T-helper 17 cell (primary cell): ENCODE results near the gene PPM1H. TPM values are rescaled to one million over a fixed set of nuclear protein-coding genes. Genes with fewer than 3 reads are reported as not detected.

Source experiments
- ATAC-seq: fragments of 150-1000 bp; cut with Tn5 transposase; 2 replicates; pipeline ENCODE4 v1.10.0; 2021; ENCODE audit warnings: mild to moderate bottlenecking, moderate library complexity
- DNase-seq, 3 donors: peaks; one replicate each; pipeline versions ENCODE4 v3.0.0 to v3.0.0-alpha.2; 2020 to 2021
- H3K9me3 ChIP-seq: one replicate; pipeline ENCODE4 v1.7.0; 2013; ENCODE audit warnings: low read length, mild to moderate bottlenecking; ENCODE audit not compliant: control insufficient read depth, poor library complexity, severe bottlenecking
- H3K27ac Mint-ChIP-seq: one replicate; pipeline ENCODE4 v1.8.0; 2022; ENCODE audit warnings: mild to moderate bottlenecking, moderate library complexity, mixed read lengths
- H3K27me3 Mint-ChIP-seq: one replicate; pipeline ENCODE4 v1.8.0; 2022; ENCODE audit warnings: mixed read lengths
- H3K36me3 Mint-ChIP-seq: one replicate; pipeline ENCODE4 v1.8.0; 2022; ENCODE audit warnings: low read depth, mixed read lengths
- H3K4me1 Mint-ChIP-seq: one replicate; pipeline ENCODE4 v1.8.0; 2022; ENCODE audit warnings: mild to moderate bottlenecking, mixed read lengths
- H3K4me3 Mint-ChIP-seq: one replicate; pipeline ENCODE4 v1.8.0; 2022; ENCODE audit warnings: mild to moderate bottlenecking, moderate library complexity, mixed read lengths
- total RNA-seq, 4 donors: library from RNA in 2 of 4; stranded (reverse) in 2 of 4; gene quantifications; one replicate each; pipeline ENCODE4 v1.2.3 and lab custom pipeline; 2022 to 2026

PPM1H gene
- total RNA-seq, 2 donors from 2014 or later, result 0.31 TPM; not detected in 1

GRCh38 chr12:62868820-62869219 is 66.1 kb downstream of the PPM1H start:
- Mint-ChIP-seq H3K4me3 (no peak overlapping the region), H3K4me1 (no peaks in the 10 kb centered on the region), H3K27me3 (peaks cover 41% of the 10 kb centered on the region), H3K27ac (no peak overlapping the region), H3K36me3 (no peaks in the 10 kb centered on the region)
- ATAC-seq (no peak), DNase-seq (no peak)
- H3K9me3 ChIP-seq, result no peaks in the 10 kb centered on the region

- no peaks in the 10 kb centered on the region for H3K36me3 Mint-ChIP-seq
- DNase-seq, result no peak
- H3K4me1 Mint-ChIP-seq, result no peaks in the 10 kb centered on the region
- H3K4me3 Mint-ChIP-seq, result no peak overlapping the region
- no peak overlapping the region for H3K27ac Mint-ChIP-seq
- ATAC-seq, result no peak
- H3K27me3 Mint-ChIP-seq, result peaks cover 46% of the 10 kb centered on the region
- no peaks in the 10 kb centered on the region for H3K9me3 ChIP-seq
Measured at GRCh38 chr12:62866451-62867082, 68.4 kb downstream of the PPM1H start.

- ATAC-seq (no peak), DNase-seq (no peak)
- H3K9me3 ChIP-seq, result no peaks in the 10 kb centered on the region
- Mint-ChIP-seq H3K36me3 (no peaks in the 10 kb centered on the region), H3K4me1 (no peaks in the 10 kb centered on the region), H3K4me3 (no peak overlapping the region), H3K27ac (no peak overlapping the region), H3K27me3 (peaks cover 47% of the 10 kb centered on the region)
Measured at GRCh38 chr12:62865937-62866336, 69.0 kb downstream of the PPM1H start.

GRCh38 chr12:62865065-62865464 is 69.9 kb downstream of the PPM1H start:
- peaks cover 53% of the 10 kb centered on the region for H3K27me3 Mint-ChIP-seq
- ATAC-seq, result no peak
- no peaks in the 10 kb centered on the region for H3K4me1 Mint-ChIP-seq
- no peak overlapping the region for H3K27ac Mint-ChIP-seq
- H3K4me3 Mint-ChIP-seq, result no peak overlapping the region
- no peaks in the 10 kb centered on the region for H3K36me3 Mint-ChIP-seq
- no peaks in the 10 kb centered on the region for H3K9me3 ChIP-seq
- no peak for DNase-seq

- H3K36me3 Mint-ChIP-seq, result no peaks in the 10 kb centered on the region
- H3K4me3 Mint-ChIP-seq, result no peak overlapping the region
- no peak overlapping the region for H3K27ac Mint-ChIP-seq
- ATAC-seq, result no peak
- peaks cover 58% of the 10 kb centered on the region for H3K27me3 Mint-ChIP-seq
- no peaks in the 10 kb centered on the region for H3K9me3 ChIP-seq
- DNase-seq, result no peak
- H3K4me1 Mint-ChIP-seq, result no peaks in the 10 kb centered on the region
Measured at GRCh38 chr12:62862259-62862881, 72.6 kb downstream of the PPM1H start.

- ATAC-seq (no peak), DNase-seq (no peak)
- no peaks in the 10 kb centered on the region for H3K4me1 Mint-ChIP-seq
- no peak overlapping the region for H3K4me3 Mint-ChIP-seq
- H3K27ac Mint-ChIP-seq, result no peak overlapping the region
- H3K27me3 Mint-ChIP-seq, result peaks cover 58% of the 10 kb centered on the region
- H3K9me3 ChIP-seq, result no peaks in the 10 kb centered on the region
- no peaks in the 10 kb centered on the region for H3K36me3 Mint-ChIP-seq
Measured at GRCh38 chr12:62861586-62861985, 73.4 kb downstream of the PPM1H start.

GRCh38 chr12:62860501-62861411 is 74.2 kb downstream of the PPM1H start:
- H3K36me3 Mint-ChIP-seq, result no peaks in the 10 kb centered on the region
- H3K4me3 Mint-ChIP-seq, result no peak overlapping the region
- DNase-seq (no peak), ATAC-seq (no peak)
- H3K27ac Mint-ChIP-seq, result no peak overlapping the region
- H3K9me3 ChIP-seq, result no peaks in the 10 kb centered on the region
- H3K4me1 Mint-ChIP-seq, result no peaks in the 10 kb centered on the region
- H3K27me3 Mint-ChIP-seq, result peaks cover 56% of the 10 kb centered on the region

GRCh38 chr12:62860020-62860419 is 74.9 kb downstream of the PPM1H start:
- Mint-ChIP-seq H3K27ac (no peak overlapping the region), H3K27me3 (peaks cover 49% of the 10 kb centered on the region), H3K36me3 (no peaks in the 10 kb centered on the region), H3K4me1 (no peaks in the 10 kb centered on the region), H3K4me3 (no peak overlapping the region)
- no peak for ATAC-seq
- H3K9me3 ChIP-seq, result no peaks in the 10 kb centered on the region
- DNase-seq, result no peak

GRCh38 chr12:62859321-62859737 is 75.6 kb downstream of the PPM1H start:
- H3K27ac Mint-ChIP-seq, result no peak overlapping the region
- no peaks in the 10 kb centered on the region for H3K36me3 Mint-ChIP-seq
- DNase-seq, result no peak

GRCh38 chr12:62856454-62856853 is 78.5 kb downstream of the PPM1H start:
- Mint-ChIP-seq H3K27me3 (peaks cover 33% of the 10 kb centered on the region), H3K27ac (no peak overlapping the region), H3K4me1 (no peaks in the 10 kb centered on the region), H3K36me3 (no peaks in the 10 kb centered on the region), H3K4me3 (no peak overlapping the region)
- ATAC-seq (no peak), DNase-seq (no peak)
- H3K9me3 ChIP-seq, result no peaks in the 10 kb centered on the region

More at GRCh38 chr12:62859321-62859737, 75.6 kb downstream of the PPM1H start:
- no peak for ATAC-seq
- no peaks in the 10 kb centered on the region for H3K9me3 ChIP-seq
- no peak overlapping the region for H3K4me3 Mint-ChIP-seq
- H3K4me1 Mint-ChIP-seq, result no peaks in the 10 kb centered on the region
- peaks cover 44% of the 10 kb centered on the region for H3K27me3 Mint-ChIP-seq

- no peaks in the 10 kb centered on the region for H3K9me3 ChIP-seq
- no peaks in the 10 kb centered on the region for H3K4me1 Mint-ChIP-seq
- no peak overlapping the region for H3K27ac Mint-ChIP-seq
- H3K4me3 Mint-ChIP-seq, result no peak overlapping the region
- H3K27me3 Mint-ChIP-seq, result peaks cover 22% of the 10 kb centered on the region
- DNase-seq (no peak), ATAC-seq (no peak)
- H3K36me3 Mint-ChIP-seq, result no peaks in the 10 kb centered on the region
Measured at GRCh38 chr12:62854024-62854423, 80.9 kb downstream of the PPM1H start.

- H3K4me1 Mint-ChIP-seq, result no peaks in the 10 kb centered on the region
- H3K27me3 Mint-ChIP-seq, result peaks cover 12% of the 10 kb centered on the region
Measured at GRCh38 chr12:62849398-62849797, 85.6 kb downstream of the PPM1H start.

GRCh38 chr12:62848418-62848817 is 86.5 kb downstream of the PPM1H start:
- no peaks in the 10 kb centered on the region for H3K9me3 ChIP-seq
- DNase-seq (no peak), ATAC-seq (no peak)
- Mint-ChIP-seq H3K36me3 (no peaks in the 10 kb centered on the region), H3K4me3 (no peak overlapping the region), H3K27ac (no peak overlapping the region), H3K4me1 (no peaks in the 10 kb centered on the region), H3K27me3 (peaks cover 12% of the 10 kb centered on the region)

More at GRCh38 chr12:62849398-62849797, 85.6 kb downstream of the PPM1H start:
- no peak for ATAC-seq
- Mint-ChIP-seq H3K27ac (no peak overlapping the region), H3K36me3 (no peaks in the 10 kb centered on the region), H3K4me3 (no peak overlapping the region)
- no peak for DNase-seq
- H3K9me3 ChIP-seq, result no peaks in the 10 kb centered on the region
